Stimulated activated CD8-positive, alpha-beta memory T cell treated with anti-CD3 and anti-CD28 coated beads, Interleukin-12 subunit alpha, Interleukin-12 subunit beta, amount 100 ng/mL, for 1 hour (primary cell): ENCODE data around the gene CDKN2AIPNL.
"Not testable (repeated sequence)": the region's sequence is repeated elsewhere in the genome, so short reads cannot be mapped to it uniquely, and the experiment has no call there.

Source experiments
- DNase-seq: peaks from one replicate; pipeline ENCODE4 v3.0.0-alpha.2; 2020; ENCODE audit warnings: low read depth

Gene CDKN2AIPNL

DNA sequence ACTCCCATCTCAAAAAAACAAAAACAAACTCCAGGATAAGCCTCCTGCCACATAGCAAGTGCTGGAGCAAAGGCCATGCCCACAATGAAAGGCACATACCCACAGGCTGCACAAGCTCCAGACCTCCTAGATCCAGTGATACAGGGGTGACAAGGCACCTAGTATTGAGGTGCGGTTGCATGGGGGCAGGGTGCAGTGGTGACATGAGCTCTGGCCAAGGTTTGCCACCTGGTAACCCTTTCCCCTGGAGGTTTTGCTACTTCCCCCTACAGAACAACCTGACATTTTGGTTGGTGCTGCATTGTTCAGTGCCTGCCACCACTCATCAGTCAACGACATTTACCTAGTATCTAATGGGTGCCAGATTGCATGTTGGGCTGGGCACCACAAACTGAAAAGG, 14.5 kb downstream of the CDKN2AIPNL start:
- no peak for DNase-seq

DNA sequence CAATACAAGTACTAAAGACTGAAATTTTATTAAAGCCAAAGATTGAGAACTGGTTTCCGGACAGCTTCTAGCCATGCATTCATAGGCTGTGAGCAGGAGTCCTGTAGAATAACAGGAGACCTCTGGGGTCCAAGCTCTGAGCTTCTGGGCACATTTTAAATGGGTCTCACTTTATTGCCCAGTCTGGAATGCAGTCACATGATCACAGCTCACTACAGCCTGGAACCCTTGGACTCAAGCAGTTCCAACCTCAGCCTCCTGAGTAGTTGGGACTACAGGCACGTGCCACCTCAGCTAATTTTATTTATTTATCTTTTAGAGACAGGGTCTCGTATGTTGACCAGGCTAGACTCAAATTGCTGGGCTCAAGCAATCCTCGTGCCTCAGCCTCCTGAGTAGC, 15.4 kb downstream of the CDKN2AIPNL start:
- DNase-seq: no peak

DNA sequence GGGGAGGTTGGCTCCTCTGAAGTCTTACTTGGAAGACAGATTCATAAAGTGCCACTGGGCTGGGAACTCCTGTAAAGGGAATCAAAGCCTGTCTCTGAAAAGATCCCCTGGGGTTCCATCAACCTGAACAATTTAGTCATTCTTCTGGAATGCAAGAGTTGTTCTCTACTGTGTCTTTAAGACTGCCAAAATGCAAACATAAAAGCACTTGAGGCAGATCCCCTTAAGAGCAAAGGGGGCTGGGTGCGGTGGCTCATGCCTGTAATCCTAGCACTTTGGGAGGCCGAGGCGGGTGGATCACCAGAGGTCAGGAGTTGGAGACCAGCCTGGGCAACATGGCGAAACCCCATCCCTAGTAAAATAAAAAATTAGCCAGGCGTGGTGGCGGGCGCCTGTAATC, 16.7 kb downstream of the CDKN2AIPNL start:
- DNase-seq: no peak

DNA sequence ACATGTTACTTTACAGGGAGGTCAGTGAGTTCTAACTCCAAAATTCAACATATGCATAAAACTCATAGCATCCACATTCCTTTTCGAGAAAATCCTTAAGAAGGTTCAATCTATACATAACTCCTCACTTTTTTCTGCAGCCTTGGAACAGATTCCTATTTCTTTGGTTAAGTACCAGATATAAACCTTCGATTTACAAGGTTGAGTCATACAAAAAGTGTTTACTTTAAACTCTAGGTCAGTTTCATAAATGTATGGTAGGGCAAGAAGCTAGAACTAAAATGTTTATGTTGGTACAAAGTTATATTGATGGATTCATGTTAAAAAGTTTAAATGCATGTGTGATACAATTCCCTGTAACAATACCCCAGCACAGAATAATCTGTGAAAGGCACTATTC, 19.4 kb downstream of the CDKN2AIPNL start:
- no peak for DNase-seq

DNA sequence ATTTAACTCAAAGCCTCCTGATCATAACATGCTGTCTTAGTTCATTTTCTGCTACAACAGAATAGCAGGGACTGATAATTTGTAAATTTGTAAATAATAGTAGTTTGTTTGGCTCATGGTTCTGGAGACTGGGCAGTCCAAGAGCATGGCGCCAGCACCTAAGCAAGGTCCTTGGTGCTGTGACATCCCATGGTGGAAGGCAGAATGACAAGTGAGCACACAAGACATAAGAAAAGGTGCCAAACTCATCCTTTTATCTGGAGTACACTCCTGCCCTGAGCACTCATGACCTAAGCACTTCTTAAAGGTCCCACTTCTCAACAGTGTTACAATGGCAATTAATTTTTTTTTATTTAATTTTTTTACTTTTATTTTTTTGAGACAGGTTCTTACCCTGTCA, 24.2 kb downstream of the CDKN2AIPNL start:
- DNase-seq: no peak

DNA sequence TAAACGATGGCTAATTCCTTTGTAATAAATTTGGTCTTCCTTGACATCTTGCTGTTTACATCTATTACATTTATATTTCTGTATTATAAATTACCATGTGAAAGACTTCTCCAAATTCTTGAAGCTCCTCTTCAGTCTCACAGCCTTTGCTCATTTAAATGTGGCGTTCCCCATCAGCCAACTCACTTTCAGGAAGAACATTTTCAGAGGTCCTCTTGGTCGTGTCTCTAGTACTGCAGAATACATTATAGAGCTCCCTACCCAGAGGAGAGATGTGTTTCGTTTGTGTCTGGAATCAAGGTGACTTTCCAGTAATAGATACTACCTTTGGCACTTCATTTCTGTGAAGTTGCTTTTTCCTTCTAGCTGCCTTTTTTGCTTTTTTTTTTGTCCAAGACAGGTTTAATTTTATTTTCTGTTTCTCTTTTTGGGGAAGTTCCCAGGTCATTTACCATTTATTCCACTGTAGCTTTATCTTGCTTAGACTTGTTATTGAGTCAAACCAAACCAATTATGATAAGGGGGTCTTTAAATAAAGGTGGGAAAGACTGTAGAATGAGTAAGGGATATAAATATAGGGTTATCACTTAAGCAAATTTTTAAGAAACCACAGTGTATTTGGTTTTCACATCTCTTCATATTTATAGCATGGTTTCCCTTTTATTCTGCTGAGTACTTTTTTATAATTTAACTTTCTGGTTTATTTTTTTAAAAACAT, 27.5 kb downstream of the CDKN2AIPNL start:
- DNase-seq: no peak

DNA sequence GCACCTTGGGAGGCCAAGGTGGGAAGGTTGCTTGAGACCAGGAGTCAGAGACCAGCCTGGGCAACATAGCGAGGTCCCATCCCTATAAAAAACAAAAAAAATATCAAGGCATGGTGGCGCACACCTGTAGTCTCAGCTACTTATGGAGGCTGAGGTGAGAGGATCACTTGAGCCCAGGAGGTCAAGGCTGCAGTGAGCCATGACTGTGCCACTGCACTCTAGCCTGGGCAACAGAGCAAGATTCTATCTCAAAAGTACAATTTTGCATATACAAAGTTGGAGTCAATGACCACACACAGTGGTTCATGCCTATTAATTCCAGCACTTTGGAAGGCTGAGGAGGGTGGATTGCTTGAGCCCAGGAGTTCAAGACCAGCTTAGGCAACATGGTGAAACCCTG, 29.5 kb downstream of the CDKN2AIPNL start:
- DNase-seq: not testable (repeated sequence)

DNA sequence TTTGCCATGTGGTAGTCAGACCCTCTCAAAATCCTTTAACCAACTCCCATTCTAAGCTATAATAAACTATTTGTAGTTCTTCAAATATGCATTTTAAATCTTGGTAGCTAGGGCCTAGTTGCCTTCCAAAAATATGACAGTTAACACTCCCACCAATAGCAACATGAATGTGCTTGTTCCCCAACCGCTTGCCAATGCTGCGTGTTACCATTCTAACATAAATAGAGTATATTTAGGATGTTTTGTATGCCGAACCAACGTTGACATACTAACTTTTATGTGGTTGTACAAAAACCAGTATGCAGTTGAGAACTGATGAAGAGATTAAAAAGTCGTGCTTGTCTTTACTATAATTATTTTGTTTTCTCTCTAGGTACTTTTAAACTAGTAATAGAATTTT, 31.3 kb downstream of the CDKN2AIPNL start:
- no peak for DNase-seq

DNA sequence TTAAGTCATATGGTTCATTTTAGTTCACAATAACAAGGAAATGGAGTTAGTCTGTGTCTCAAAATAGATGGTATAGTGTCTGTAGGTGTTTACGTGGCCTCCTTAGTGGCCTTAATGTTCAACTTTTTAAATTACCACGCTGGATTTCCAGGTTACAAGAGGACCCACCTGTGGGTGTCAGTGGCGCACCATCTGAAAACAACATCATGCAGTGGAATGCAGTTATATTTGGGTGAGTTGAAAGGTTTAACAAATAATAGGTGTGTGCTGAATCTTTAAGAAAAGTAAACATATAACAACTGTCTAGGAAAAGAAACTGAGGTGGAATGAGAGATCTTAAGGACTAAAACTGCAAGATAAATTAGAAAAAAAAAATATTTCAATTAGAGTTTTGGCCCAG, 37.4 kb downstream of the CDKN2AIPNL start:
- no peak for DNase-seq

DNA sequence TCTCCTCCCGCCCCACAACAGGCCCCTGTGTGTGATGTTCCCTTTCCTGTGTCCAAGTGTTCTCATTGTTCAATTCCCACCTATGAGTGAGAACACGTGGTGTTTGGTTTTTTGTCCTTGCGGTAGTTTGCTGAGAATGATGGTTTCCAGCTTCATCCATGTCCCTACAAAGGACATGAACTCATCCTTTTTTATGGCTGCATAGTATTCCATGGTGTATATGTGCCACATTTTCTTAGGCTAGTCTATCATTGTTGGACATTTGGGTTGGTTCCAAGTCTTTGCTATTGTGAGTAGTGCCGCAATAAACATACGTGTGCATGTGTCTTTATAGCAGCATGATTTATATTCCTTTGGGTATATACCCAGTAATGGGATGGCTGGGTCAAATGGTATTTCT, 38.0 kb downstream of the CDKN2AIPNL start:
- DNase-seq: not testable (repeated sequence)

DNA sequence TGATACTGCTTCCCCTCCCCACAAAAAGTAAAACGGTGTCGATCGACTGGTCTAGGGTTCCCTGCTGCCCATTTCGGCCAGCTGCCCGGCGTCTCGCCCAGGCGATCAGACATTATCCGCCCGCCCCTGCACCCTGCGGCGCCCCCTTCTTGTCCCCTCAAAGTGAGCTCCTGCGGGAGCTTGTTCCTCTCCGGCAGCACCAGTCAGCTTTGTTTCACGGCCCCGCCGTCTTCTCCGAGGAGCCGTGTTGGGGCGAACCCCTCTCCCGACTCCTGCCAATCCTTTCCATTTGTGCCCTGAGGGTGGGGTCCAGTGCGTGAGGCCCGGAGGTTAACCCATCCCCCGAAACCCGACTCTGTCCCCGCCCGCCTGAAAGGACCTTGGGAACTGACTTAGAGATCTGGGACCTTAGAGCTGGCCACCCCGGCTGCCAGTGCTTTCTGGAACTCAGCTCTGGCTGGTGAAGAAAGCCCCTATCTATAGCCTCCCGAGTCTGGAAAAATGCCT, 39.8 kb downstream of the CDKN2AIPNL start:
- no peak for DNase-seq

DNA sequence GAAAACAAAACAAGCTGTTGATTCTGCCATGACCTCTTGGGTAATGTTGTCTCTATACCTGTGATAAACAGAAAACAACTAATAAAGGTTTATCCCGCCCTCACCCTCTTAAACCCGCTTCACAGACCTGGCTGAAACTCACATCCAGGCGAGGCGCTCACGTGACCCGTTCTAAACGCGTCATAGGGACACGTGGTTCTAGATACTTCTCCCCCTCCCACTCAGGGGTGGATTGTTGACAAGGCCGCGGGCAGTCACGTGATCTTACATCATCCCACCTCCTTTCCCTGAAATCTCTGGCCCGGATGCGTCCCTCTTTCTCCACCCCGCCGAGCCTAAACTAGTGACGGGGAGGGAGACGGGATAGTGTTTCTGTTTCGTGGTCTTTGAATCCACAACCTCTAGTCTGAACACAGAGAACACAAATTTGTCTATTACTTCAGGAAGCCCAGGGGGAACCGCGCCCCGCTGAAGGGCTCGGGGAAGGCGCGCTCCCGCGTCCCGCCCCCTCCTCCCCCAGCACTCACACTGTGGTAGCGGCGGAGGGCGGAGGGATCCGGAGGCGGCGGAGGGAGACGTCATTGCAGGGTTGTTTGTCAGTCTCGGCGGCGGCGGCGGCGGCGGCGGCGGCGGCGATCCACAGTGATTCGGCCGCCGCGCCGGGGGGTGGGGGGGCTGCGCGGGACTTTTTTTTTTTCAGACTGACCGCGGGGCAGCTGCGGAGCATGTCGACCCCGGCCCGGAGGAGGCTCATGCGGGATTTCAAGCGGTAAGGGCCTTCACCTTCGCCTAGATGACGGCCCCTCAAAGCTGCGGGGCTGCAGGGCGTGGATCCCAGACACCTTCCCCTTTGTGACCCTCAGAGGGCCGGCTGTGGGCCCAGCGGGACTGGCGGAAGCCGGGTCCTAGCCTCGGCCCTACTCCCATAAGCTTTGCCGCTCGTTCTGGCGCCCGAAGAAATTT, 40.5 kb downstream of the CDKN2AIPNL start, which contains the start of gene UBE2B:
Gene UBE2B, plus strand, starts transcription at position 699 of the 963 bp plus-strand sequence. Its CDS starts 27 bp downstream, at position 726.
- peak; percentile 97 for DNase-seq

DNA sequence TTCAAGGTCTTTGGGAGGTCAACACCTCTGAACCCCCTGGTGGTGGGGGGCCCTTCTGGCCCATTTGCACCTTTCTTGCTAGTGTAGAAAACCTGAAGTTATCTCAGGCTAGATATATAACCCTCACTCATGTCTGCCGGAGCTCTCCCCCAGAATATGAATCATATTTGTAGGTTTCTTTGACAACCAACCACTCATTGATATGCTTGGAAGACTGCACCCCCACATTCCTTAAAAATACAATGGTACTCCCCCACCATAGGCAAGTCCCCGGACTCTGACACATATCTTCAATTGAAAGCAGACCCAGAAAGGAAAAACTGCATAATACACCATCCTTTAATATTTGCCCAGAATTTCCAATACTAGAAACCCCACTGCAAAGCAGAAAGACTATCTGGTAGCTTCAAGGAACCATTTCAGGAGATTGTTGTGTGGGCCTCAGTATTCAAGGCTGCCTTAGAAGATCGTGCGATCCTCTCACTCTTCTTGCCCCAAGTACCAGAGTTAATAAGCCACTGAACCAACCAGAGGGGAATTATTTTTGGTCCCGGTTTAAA, 41.3 kb downstream of the CDKN2AIPNL start:
- DNase-seq: no peak

DNA sequence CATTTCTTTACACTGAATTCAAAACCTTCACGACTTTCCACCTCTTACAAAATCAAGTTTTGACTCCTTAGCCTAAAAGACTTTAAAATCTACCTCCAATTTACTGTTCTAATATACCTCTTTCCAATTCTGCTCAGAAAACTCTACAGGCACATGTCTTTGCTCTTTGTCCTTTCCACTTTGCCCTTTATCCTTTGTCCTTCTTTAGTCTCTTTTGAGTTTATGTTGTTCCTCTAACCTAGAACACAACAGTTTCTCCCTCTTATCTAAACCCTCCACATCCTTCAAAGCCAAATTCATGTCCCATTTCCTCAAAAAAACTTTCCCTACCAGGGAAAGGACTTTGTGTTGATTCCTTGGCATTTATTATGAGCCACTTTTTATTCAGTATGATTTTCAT, 46.1 kb downstream of the CDKN2AIPNL start:
- DNase-seq: no peak

DNA sequence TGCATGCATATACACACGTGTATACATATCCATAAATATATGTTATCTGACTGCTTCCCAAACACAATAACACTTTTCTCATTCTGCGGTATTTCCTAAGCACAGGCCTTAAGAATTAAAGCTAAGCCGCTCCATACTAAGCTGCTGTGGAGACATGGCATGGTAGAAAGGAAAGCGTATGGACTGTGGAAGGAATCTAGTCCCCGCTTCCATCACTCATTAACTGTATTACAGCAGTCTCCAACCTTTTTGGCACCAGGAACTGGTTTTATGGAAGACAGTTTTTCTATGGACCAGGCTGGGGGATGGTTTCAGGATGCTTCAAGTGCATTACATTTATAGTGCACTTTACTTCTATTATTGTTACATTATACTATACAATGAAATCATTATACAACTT, 56.0 kb downstream of the CDKN2AIPNL start:
- DNase-seq: no peak
